Endothelial cell of umbilical vein (primary cell): ENCODE results near the gene LGALS13. TPM values are rescaled to one million over a fixed set of nuclear protein-coding genes. Genes with fewer than 3 reads are reported as not detected.

Source experiments
- BruUV-seq: library from RNA; stranded (reverse); fragments of 400-500 nt; replicated peaks from 2 replicates; lab custom pipeline; 2021; lab: Mats Ljungman, UMichigan
- CTCF ChIA-PET: fragments of 300-600, 350-600 bp; sonication (Branson Sonifier 250); formaldehyde crosslinking; loops from one replicate; lab custom pipeline; 2021; ENCODE audit warnings: antibody characterized with exemption, inconsistent platforms; lab: Charles Lee
- POLR2A ChIA-PET: fragments of 300-600, 350-600 bp; sonication (Branson Sonifier 250); formaldehyde crosslinking; loops from one replicate; lab custom pipeline; 2021; ENCODE audit warnings: antibody characterized with exemption, inconsistent platforms; lab: Charles Lee
- DNase-seq: peaks from one replicate; pipeline ENCODE4 v3.0.0-alpha.2; 2011; ENCODE audit warnings: low read depth, low spot score
- FAIRE-seq: peaks from 2 replicates; lab custom pipeline; 2011; peaks lifted over from hg19 to GRCh38; lab: Jason Lieb, UNC
- H2AFZ ChIP-seq: 2 replicates; pipeline ENCODE4 v1.6.0; 2012; ENCODE audit warnings: low read depth, low read length, control low read depth, inconsistent platforms
- H3K27ac ChIP-seq: 2 replicates; pipeline ENCODE4 v1.5.1; 2011; ENCODE audit warnings: low read depth, mild to moderate bottlenecking, control low read depth, low read length, moderate library complexity; ENCODE audit not compliant: insufficient read depth
- H3K27me3 ChIP-seq, 2 experiments: 2 replicates each; pipeline versions ENCODE4 v1.6.0 to v1.6.1; 2011; ENCODE audit warnings: low read length in 2 of 2, mixed read lengths in 1 of 2; ENCODE audit not compliant: control insufficient read depth in 2 of 2, insufficient read depth in 2 of 2
- H3K36me3 ChIP-seq, 2 experiments: 2 replicates in 1 of 2; 3 replicates in 1 of 2; pipeline ENCODE4 v1.5.1; 2011; ENCODE audit warnings: low read length in 2 of 2, mild to moderate bottlenecking in 1 of 2, moderate library complexity in 1 of 2; ENCODE audit not compliant: control insufficient read depth in 2 of 2, insufficient read depth in 2 of 2; ENCODE audit errors: extremely low read depth in 1 of 2
- H3K4me1 ChIP-seq: 3 replicates; pipeline ENCODE4 v1.5.1; 2011; ENCODE audit warnings: mild to moderate bottlenecking, low read length; ENCODE audit not compliant: control insufficient read depth, insufficient read depth; ENCODE audit errors: extremely low read depth
- H3K4me2 ChIP-seq: 2 replicates; pipeline ENCODE4 v1.6.1; 2011; ENCODE audit warnings: low read length, control low read depth, mixed read lengths; ENCODE audit not compliant: insufficient read depth
- H3K4me3 ChIP-seq, 3 experiments: fragments of 200-600 bp in 1 of 3; sonication (generic), shearing (Covaris generic) in 1 of 3; replicated peaks in 1 of 3; 2 replicates each; pipeline ENCODE4 v1.5.1; 2011 to 2016; ENCODE audit warnings: control low read depth in 3 of 3, low read length in 3 of 3, mild to moderate bottlenecking in 2 of 3, inconsistent platforms in 1 of 3, low read depth in 1 of 3, moderate library complexity in 1 of 3; ENCODE audit not compliant: insufficient read depth in 1 of 3
- H3K79me2 ChIP-seq: 2 replicates; pipeline ENCODE4 v1.6.0; 2012; ENCODE audit warnings: low read length, inconsistent platforms; ENCODE audit not compliant: control insufficient read depth, insufficient read depth
- H3K9ac ChIP-seq: replicated peaks from 2 replicates; pipeline ENCODE3; 2011; ENCODE audit warnings: low read length, control low read depth; ENCODE audit not compliant: insufficient read depth; ENCODE audit errors: extremely low read depth
- H3K9me1 ChIP-seq: replicated peaks from 3 replicates; pipeline ENCODE4 v1.6.0; 2011; ENCODE audit warnings: mild to moderate bottlenecking, low read length; ENCODE audit not compliant: control insufficient read depth, insufficient read depth; ENCODE audit errors: extremely low read depth
- H3K9me3 ChIP-seq: replicated peaks from 2 replicates; pipeline ENCODE4 v1.5.1; 2012; ENCODE audit warnings: low read length, inconsistent platforms; ENCODE audit not compliant: control insufficient read depth, insufficient read depth
- H4K20me1 ChIP-seq: replicated peaks from 2 replicates; pipeline ENCODE3; 2011; ENCODE audit warnings: mild to moderate bottlenecking, low read length; ENCODE audit not compliant: control insufficient read depth, insufficient read depth; ENCODE audit errors: extremely low read depth
- CTCF ChIP-seq, 2 donors: IDR thresholded peaks; 1 replicate in 1 of 2; 2 replicates in 1 of 2; pipeline ENCODE4 v1.5.1; 2011; ENCODE audit warnings: low read length in 2 of 2, mild to moderate bottlenecking in 2 of 2, moderate library complexity in 2 of 2, control low read depth in 1 of 2, inconsistent platforms in 1 of 2, low read depth in 1 of 2; ENCODE audit not compliant: insufficient read depth in 1 of 2; ENCODE audit errors: extremely low read depth in 1 of 2
- EZH2 ChIP-seq: IDR thresholded peaks from 2 replicates; pipeline ENCODE4 v1.6.1; 2012; ENCODE audit warnings: borderline replicate concordance, low read depth, mild to moderate bottlenecking, moderate library complexity, low read length, inconsistent platforms; ENCODE audit not compliant: severe bottlenecking
- FOS ChIP-seq: IDR thresholded peaks from 2 replicates; pipeline ENCODE4 v1.6.1; 2011; ENCODE audit warnings: mild to moderate bottlenecking, low read length, moderate library complexity, borderline replicate concordance; ENCODE audit not compliant: insufficient read depth
- GATA2 ChIP-seq: IDR thresholded peaks from 2 replicates; pipeline ENCODE4 v1.7.0; 2011; ENCODE audit warnings: low read depth, mild to moderate bottlenecking, moderate library complexity, mixed read lengths, low read length; ENCODE audit not compliant: insufficient read length, insufficient read depth
- JUN ChIP-seq: IDR thresholded peaks from 2 replicates; pipeline ENCODE4 v1.6.1; 2011; ENCODE audit warnings: borderline replicate concordance, low read depth; ENCODE audit not compliant: insufficient read length, insufficient read depth
- MAX ChIP-seq: IDR thresholded peaks from 2 replicates; pipeline ENCODE4 v1.6.1; 2011; ENCODE audit not compliant: insufficient read depth, insufficient read length
- MYC ChIP-seq: IDR thresholded peaks from one replicate; pipeline ENCODE4 v1.6.1; 2011; ENCODE audit warnings: mild to moderate bottlenecking, low read depth, low read length
- POLR2A ChIP-seq: IDR thresholded peaks from 2 replicates; pipeline ENCODE4 v1.6.1; 2012; ENCODE audit warnings: low read depth, mild to moderate bottlenecking, control low read depth, low read length
- POLR2AphosphoS5 ChIP-seq: IDR thresholded peaks from 2 replicates; pipeline ENCODE4 v1.6.1; 2012; ENCODE audit warnings: low read depth, mild to moderate bottlenecking, control low read depth, low read length, moderate library complexity; ENCODE audit not compliant: insufficient read depth
- dilution Hi-C: fragments of 300-500 bp; cut with MboI; formaldehyde crosslinking; loops from one replicate; pipeline ENCODE4 v1.15.0; 2019; ENCODE audit warnings: low sequenced_read_pairs; ENCODE audit not compliant: extremely low pct_ligation_motif_present
- intact Hi-C: fragments of 100-400 bp; cut with micrococcal nuclease; formaldehyde crosslinking; loops from one replicate; pipeline ENCODE4 v1.10.0; 2022
- polyA plus RNA-seq, 4 experiments: library from polyadenylated mRNA; depleted of rRNA in 3 of 4; stranded (reverse) in 3 of 4; unstranded in 1 of 4; fragments of >200 nt; gene quantifications; 2 replicates each; pipeline versions ENCODE4 v1.2.1 to v1.2.3, GENCODE V29; 2011 to 2012; ENCODE audit warnings: missing spikeins in 1 of 4
- total RNA-seq: library from RNA; stranded (reverse); gene quantifications from 2 replicates; pipeline ENCODE4 v1.2.3, GENCODE V29; 2021

Gene LGALS13
- total and polyA plus RNA-seq, 2 donors (not counting 3 experiments of a cell fraction or from before 2014, with no cell fraction given): not detected

- Histone ChIP-seq H4K20me1 (no peaks in the 10 kb centered on the region), H2AFZ (no peak overlapping the region), H3K4me1 (no peaks in the 10 kb centered on the region), H3K27ac (no peak overlapping the region), H3K79me2 (no peaks in the 10 kb centered on the region), H3K36me3 (no peaks in the 10 kb centered on the region), H3K9me1 (no peaks in the 10 kb centered on the region), H3K9me3 (no peaks in the 10 kb centered on the region), H3K9ac (no peak overlapping the region), H3K4me2 (no peak overlapping the region), H3K4me3 (no peak overlapping the region), H3K27me3 (no peaks in the 10 kb centered on the region)
- TF ChIP-seq MAX (no peak), POLR2A (no peak), FOS (no peak), JUN (no peak), POLR2AphosphoS5 (no peak), EZH2 (no peak), MYC (no peak), GATA2 (no peak), CTCF (IDR thresholded peaks at IDR 0.05; ENCODE audit: extremely low read depth in 1 of 2, insufficient read depth in 1 of 2, low read depth in 1 of 2, low read length in 2 of 2) (no peak)
- dilution Hi-C loops (no loop called here), intact Hi-C loops (no loop called here)
- DNase-seq (no peak), FAIRE-seq (no peak)
- ChIA-PET CTCF (no interaction called here), POLR2A (no interaction called here)
- BruUV-seq: no TSS peak
Measured at GRCh38 chr19:39637891-39638290, 35.6 kb downstream of the LGALS13 start.
